ENCODE measurements around the gene PFKFB4. TPM values are rescaled to one million over a fixed set of nuclear protein-coding genes. Genes with fewer than 3 reads are reported as not detected.

The PFKFB4 gene
- total RNA-seq, 1 donor from 2014 or later = 11.3 TPM

- Mint-ChIP-seq H3K4me1 (ENCODE audit: unreplicated experiment) (no peaks in the 10 kb centered on the region), H3K27me3 (no peaks in the 10 kb centered on the region), H3K4me3 (no peak overlapping the region), H3K36me3 (no peaks in the 10 kb centered on the region), H3K27ac (no peak overlapping the region), H3K9me3 (no peaks in the 10 kb centered on the region)
- DNase-seq (ENCODE audit: extremely low spot score, unreplicated experiment) = no peak
- TF ChIP-seq CTCF (conservative IDR thresholded peaks at IDR 0.05) = no peak
These were observed 15.3 kb upstream of the PFKFB4 start for GRCh38 chr3:48571938-48572337.

- no peaks in the 10 kb centered on the region for H3K4me1 Mint-ChIP-seq (ENCODE audit: unreplicated experiment)
- no peaks in the 10 kb centered on the region for H3K9me3 Mint-ChIP-seq
- no peak for TF ChIP-seq CTCF (conservative IDR thresholded peaks at IDR 0.05)
- H3K4me3 Mint-ChIP-seq = no peak overlapping the region
- DNase-seq (ENCODE audit: extremely low spot score, unreplicated experiment) = no peak
- H3K36me3 Mint-ChIP-seq = no peaks in the 10 kb centered on the region
- no peak overlapping the region for H3K27ac Mint-ChIP-seq
- H3K27me3 Mint-ChIP-seq = no peaks in the 10 kb centered on the region
These were observed 13.3 kb upstream of the PFKFB4 start for GRCh38 chr3:48569808-48570450.

GRCh38 chr3:48569400-48569799 is 12.8 kb upstream of the PFKFB4 start:
- Mint-ChIP-seq H3K36me3 (no peaks in the 10 kb centered on the region), H3K27ac (no peak overlapping the region), H3K27me3 (no peaks in the 10 kb centered on the region), H3K9me3 (no peaks in the 10 kb centered on the region), H3K4me1 (ENCODE audit: unreplicated experiment) (no peaks in the 10 kb centered on the region), H3K4me3 (no peak overlapping the region)
- TF ChIP-seq CTCF (conservative IDR thresholded peaks at IDR 0.05) = no peak
- no peak for DNase-seq (ENCODE audit: extremely low spot score, unreplicated experiment)

GRCh38 chr3:48568476-48568875 is 11.9 kb upstream of the PFKFB4 start:
- no peaks in the 10 kb centered on the region for H3K9me3 Mint-ChIP-seq
- no peaks in the 10 kb centered on the region for H3K27me3 Mint-ChIP-seq
- H3K27ac Mint-ChIP-seq = no peak overlapping the region
- H3K4me1 Mint-ChIP-seq (ENCODE audit: unreplicated experiment) = no peaks in the 10 kb centered on the region
- no peak for TF ChIP-seq CTCF (conservative IDR thresholded peaks at IDR 0.05)
- H3K36me3 Mint-ChIP-seq = no peaks in the 10 kb centered on the region
- no peak overlapping the region for H3K4me3 Mint-ChIP-seq
- DNase-seq (ENCODE audit: extremely low spot score, unreplicated experiment) = no peak

DNA sequence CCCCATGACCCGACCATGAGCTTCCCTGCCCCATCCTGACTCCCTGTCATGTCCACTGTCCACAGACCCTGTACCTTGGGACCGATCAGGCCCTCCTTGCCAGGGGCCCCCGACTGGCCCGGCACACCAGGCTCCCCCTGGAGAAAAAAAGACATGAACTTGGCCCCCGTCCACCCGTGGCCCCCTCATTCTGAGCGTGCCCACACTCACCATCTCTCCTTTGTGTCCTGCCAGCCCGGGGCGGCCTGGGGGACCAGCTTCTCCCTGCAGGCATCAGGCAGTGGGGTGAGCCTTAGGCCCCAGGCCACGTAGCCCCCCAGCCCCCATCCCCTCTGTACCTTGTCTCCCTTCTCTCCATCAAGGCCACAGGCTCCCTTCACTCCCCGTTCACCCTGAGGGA is 10.9 kb upstream of the PFKFB4 start:
- TF ChIP-seq CTCF (conservative IDR thresholded peaks at IDR 0.05) = no peak
- peaks cover 4% of the 10 kb centered on the region for H3K36me3 Mint-ChIP-seq
- H3K27me3 Mint-ChIP-seq = no peaks in the 10 kb centered on the region
- no peak overlapping the region for H3K4me3 Mint-ChIP-seq
- peaks cover 6% of the 10 kb centered on the region for H3K4me1 Mint-ChIP-seq (ENCODE audit: unreplicated experiment)
- no peaks in the 10 kb centered on the region for H3K9me3 Mint-ChIP-seq
- no peak overlapping the region for H3K27ac Mint-ChIP-seq
- no peak for DNase-seq (ENCODE audit: extremely low spot score, unreplicated experiment)

DNA sequence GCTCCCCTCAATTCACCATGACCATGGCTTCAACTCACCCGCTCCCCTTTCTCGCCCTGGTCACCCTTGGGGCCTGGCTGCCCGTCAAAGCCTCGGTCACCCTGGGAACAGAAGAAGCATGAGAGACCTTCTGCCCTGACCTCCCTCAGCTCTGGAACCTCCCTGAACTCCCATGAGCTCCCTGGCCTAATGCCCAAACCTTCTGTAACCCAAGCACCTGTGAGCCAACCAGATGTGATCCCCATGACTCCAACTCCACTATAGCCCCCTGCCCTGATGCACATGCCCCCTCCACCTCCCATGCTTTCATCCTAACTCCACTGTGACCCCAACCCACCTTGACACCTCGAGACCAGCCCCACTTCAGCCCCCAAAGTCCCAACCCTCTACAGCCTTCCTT is 10.5 kb upstream of the PFKFB4 start:
- Mint-ChIP-seq H3K27ac (no peak overlapping the region), H3K27me3 (no peaks in the 10 kb centered on the region), H3K4me1 (ENCODE audit: unreplicated experiment) (peaks cover 6% of the 10 kb centered on the region), H3K4me3 (no peak overlapping the region), H3K9me3 (no peaks in the 10 kb centered on the region), H3K36me3 (peaks cover 4% of the 10 kb centered on the region)
- no peak for TF ChIP-seq CTCF (conservative IDR thresholded peaks at IDR 0.05)
- DNase-seq (ENCODE audit: extremely low spot score, unreplicated experiment) = no peak

Measured in type B pancreatic cell (in vitro differentiated cells).